ENCODE measurements around the gene SLC9A9. TPM values are rescaled to one million over a fixed set of nuclear protein-coding genes. Genes with fewer than 3 reads are reported as not detected.

Gene SLC9A9
- total RNA-seq, 1 experiment from 2014 or later, result not detected

- Mint-ChIP-seq H3K9me3 (ENCODE audit: unreplicated experiment) (no peaks in the 10 kb centered on the region), H3K27me3 (ENCODE audit: insufficient read depth, unreplicated experiment) (peaks cover 3% of the 10 kb centered on the region), H3K36me3 (ENCODE audit: insufficient read depth, unreplicated experiment) (no peaks in the 10 kb centered on the region), H3K4me1 (ENCODE audit: low read depth, unreplicated experiment) (no peaks in the 10 kb centered on the region), H3K27ac (ENCODE audit: unreplicated experiment) (no peak overlapping the region), H3K4me3 (ENCODE audit: unreplicated experiment) (no peak overlapping the region)
- ChIA-PET CTCF (no interaction called here), POLR2A (no interaction called here)
- TF ChIP-seq CTCF (IDR thresholded peaks at IDR 0.05; ENCODE audit: insufficient read depth in 1 of 2, low read depth in 1 of 2, low read length in 1 of 2, severe bottlenecking in 1 of 2, unreplicated experiment in 1 of 2), result no peak
- BruUV-seq (replicated peaks), result no TSS peak
- intact Hi-C loops (cut with micrococcal nuclease; ENCODE audit: unreplicated experiment), result no loop called here
- no peaks in the 10 kb centered on the region for H3K27me3 ChIP-seq (replicated peaks; ENCODE audit: control insufficient read depth, insufficient read depth, low read length)
- no peaks in the 10 kb centered on the region for H3K4me1 ChIP-seq
- no peak overlapping the region for H3K4me3 ChIP-seq (ENCODE audit: low read depth, low read length)
- no peaks in the 10 kb centered on the region for H3K36me3 ChIP-seq (ENCODE audit: control insufficient read depth, insufficient read depth, low read length)
- no peaks in the 10 kb centered on the region for H3K9me3 ChIP-seq
- no peak for DNase-seq
Measured at GRCh38 chr3:143855183-143855582, 6.9 kb upstream of the SLC9A9 start.

GRCh38 chr3:143851331-143852017, 3.2 kb upstream of the SLC9A9 start:
- H3K4me3 Mint-ChIP-seq (ENCODE audit: unreplicated experiment), result no peak overlapping the region
- no peak for TF ChIP-seq CTCF (IDR thresholded peaks at IDR 0.05; ENCODE audit: insufficient read depth in 1 of 2, low read depth in 1 of 2, low read length in 1 of 2, severe bottlenecking in 1 of 2, unreplicated experiment in 1 of 2)
- no peaks in the 10 kb centered on the region for H3K4me1 Mint-ChIP-seq (ENCODE audit: low read depth, unreplicated experiment)
- Histone ChIP-seq H3K4me1 (peaks cover 12% of the 10 kb centered on the region), H3K4me3 (ENCODE audit: low read depth, low read length) (no peak overlapping the region), H3K27me3 (replicated peaks; ENCODE audit: control insufficient read depth, insufficient read depth, low read length) (no peaks in the 10 kb centered on the region; the same call in 1 of the 2 replicates), H3K9me3 (no peaks in the 10 kb centered on the region), H3K36me3 (ENCODE audit: control insufficient read depth, insufficient read depth, low read length) (no peaks in the 10 kb centered on the region)
- H3K27me3 Mint-ChIP-seq (ENCODE audit: insufficient read depth, unreplicated experiment), result peaks cover 2% of the 10 kb centered on the region
- no peaks in the 10 kb centered on the region for H3K36me3 Mint-ChIP-seq (ENCODE audit: insufficient read depth, unreplicated experiment)
- ChIA-PET POLR2A (no interaction called here), CTCF (no interaction called here)
- BruUV-seq (replicated peaks), result no TSS peak
- H3K9me3 Mint-ChIP-seq (ENCODE audit: unreplicated experiment), result no peaks in the 10 kb centered on the region
- intact Hi-C loops (cut with micrococcal nuclease; ENCODE audit: unreplicated experiment), result no loop called here
- no peak overlapping the region for H3K27ac Mint-ChIP-seq (ENCODE audit: unreplicated experiment)
- no peak for DNase-seq

GRCh38 chr3:143850877-143851276, 2.6 kb upstream of the SLC9A9 start:
- H3K9me3 Mint-ChIP-seq (ENCODE audit: unreplicated experiment), result no peaks in the 10 kb centered on the region
- POLR2A ChIA-PET, result no interaction called here

More at GRCh38 chr3:143850877-143851276, 2.6 kb upstream of the SLC9A9 start:
- no TSS peak for BruUV-seq (replicated peaks)
- DNase-seq, result no peak
- Histone ChIP-seq H3K9me3 (no peaks in the 10 kb centered on the region), H3K4me1 (peaks cover 12% of the 10 kb centered on the region), H3K36me3 (ENCODE audit: control insufficient read depth, insufficient read depth, low read length) (no peaks in the 10 kb centered on the region), H3K27me3 (replicated peaks; ENCODE audit: control insufficient read depth, insufficient read depth, low read length) (no peaks in the 10 kb centered on the region; the same call in 1 of the 2 replicates), H3K4me3 (ENCODE audit: low read depth, low read length) (no peak overlapping the region)
- intact Hi-C loops (cut with micrococcal nuclease; ENCODE audit: unreplicated experiment), result no loop called here
- Mint-ChIP-seq H3K4me3 (ENCODE audit: unreplicated experiment) (no peak overlapping the region), H3K36me3 (ENCODE audit: insufficient read depth, unreplicated experiment) (no peaks in the 10 kb centered on the region), H3K27me3 (ENCODE audit: insufficient read depth, unreplicated experiment) (peaks cover 2% of the 10 kb centered on the region), H3K27ac (ENCODE audit: unreplicated experiment) (no peak overlapping the region), H3K4me1 (ENCODE audit: low read depth, unreplicated experiment) (no peaks in the 10 kb centered on the region)
- CTCF ChIA-PET, result no interaction called here
- TF ChIP-seq CTCF (IDR thresholded peaks at IDR 0.05; ENCODE audit: insufficient read depth in 1 of 2, low read depth in 1 of 2, low read length in 1 of 2, severe bottlenecking in 1 of 2, unreplicated experiment in 1 of 2), result no peak
